NT2/D1 (cell line): ENCODE results near the gene NIPAL3.
"Not testable (repeated sequence)": the region's sequence is repeated elsewhere in the genome, so short reads cannot be mapped to it uniquely, and the experiment has no call there.

Source experiments
- DNase-seq: peaks from one replicate; pipeline ENCODE4 v3.0.0-alpha.2; 2011; ENCODE audit warnings: low read depth, low spot score
- H3K27me3 ChIP-seq: 2 replicates; pipeline ENCODE4 v1.6.0; 2011; ENCODE audit warnings: mild to moderate bottlenecking; ENCODE audit not compliant: insufficient read length, insufficient read depth
- H3K36me3 ChIP-seq: 2 replicates; pipeline ENCODE4 v1.6.1; 2011; ENCODE audit warnings: mild to moderate bottlenecking, low read length, mixed read lengths; ENCODE audit not compliant: insufficient read depth, insufficient read length
- H3K4me1 ChIP-seq: 2 replicates; pipeline ENCODE4 v1.5.1; 2011; ENCODE audit not compliant: insufficient read depth, insufficient read length
- H3K4me3 ChIP-seq: 2 replicates; pipeline ENCODE4 v1.5.1; 2011; ENCODE audit warnings: low read depth; ENCODE audit not compliant: insufficient read length
- H3K9ac ChIP-seq: 2 replicates; pipeline ENCODE4 v1.6.0; 2011; ENCODE audit warnings: low read depth; ENCODE audit not compliant: insufficient read length
- H3K9me3 ChIP-seq: 2 replicates; pipeline ENCODE4 v1.5.1; 2011; ENCODE audit warnings: mild to moderate bottlenecking, low read length; ENCODE audit not compliant: insufficient read depth
- SUZ12 ChIP-seq: IDR thresholded peaks from 2 replicates; pipeline ENCODE4 v1.6.1; 2011; ENCODE audit not compliant: insufficient read length, insufficient read depth; ENCODE audit errors: extremely low read depth
- YY1 ChIP-seq: IDR thresholded peaks from 2 replicates; pipeline ENCODE4 v1.6.1; 2011; ENCODE audit not compliant: insufficient read length, insufficient read depth
- ZNF274 ChIP-seq: IDR thresholded peaks from 2 replicates; pipeline ENCODE4 v1.6.1; 2011; ENCODE audit warnings: mild to moderate bottlenecking, low read depth, low read length

NIPAL3 gene

DNA sequence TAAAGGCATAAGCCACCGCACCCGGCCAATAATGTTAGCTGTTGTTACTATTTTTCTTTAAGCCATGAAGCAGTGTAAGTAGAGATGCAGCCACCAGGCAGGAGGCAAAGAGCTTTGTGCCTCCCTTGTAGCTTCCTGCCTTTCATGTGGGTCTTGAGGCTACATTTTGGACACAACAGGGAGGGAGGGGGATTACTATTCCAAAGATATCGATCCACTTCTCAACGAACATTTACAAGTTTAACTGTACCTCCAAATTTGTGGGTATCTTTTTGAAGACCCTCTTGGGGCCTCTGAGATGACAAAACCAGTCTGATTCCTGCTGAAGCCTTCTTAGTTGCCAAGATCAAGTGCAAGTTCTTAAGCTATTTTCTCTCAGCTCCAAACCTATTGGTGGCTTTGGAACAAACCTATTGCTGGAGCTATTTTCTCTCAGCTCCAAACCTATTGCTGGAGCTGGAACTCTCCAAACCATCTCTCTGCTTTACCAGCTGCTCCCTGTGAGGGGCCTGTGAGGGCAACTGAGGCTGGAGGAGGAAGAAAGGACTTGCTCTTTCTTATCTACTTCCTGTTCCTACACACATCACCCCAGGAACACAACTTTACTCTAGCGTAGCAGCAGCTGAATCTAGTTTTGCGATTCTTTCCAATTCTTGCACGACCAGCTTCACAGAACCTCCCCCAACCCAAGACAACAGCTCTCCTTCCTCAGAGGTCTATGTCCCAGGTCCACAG, 70.9 kb downstream of the NIPAL3 start:
- no peak overlapping the region for H3K4me3 ChIP-seq
- H3K36me3 ChIP-seq, result no peaks in the 10 kb centered on the region
- DNase-seq, result no peak
- TF ChIP-seq YY1 (no peak), SUZ12 (no peak), ZNF274 (no peak)
- no peaks in the 10 kb centered on the region for H3K4me1 ChIP-seq
- no peaks in the 10 kb centered on the region for H3K27me3 ChIP-seq
- no peak overlapping the region for H3K9ac ChIP-seq
- H3K9me3 ChIP-seq, result peaks cover 30% of the 10 kb centered on the region

DNA sequence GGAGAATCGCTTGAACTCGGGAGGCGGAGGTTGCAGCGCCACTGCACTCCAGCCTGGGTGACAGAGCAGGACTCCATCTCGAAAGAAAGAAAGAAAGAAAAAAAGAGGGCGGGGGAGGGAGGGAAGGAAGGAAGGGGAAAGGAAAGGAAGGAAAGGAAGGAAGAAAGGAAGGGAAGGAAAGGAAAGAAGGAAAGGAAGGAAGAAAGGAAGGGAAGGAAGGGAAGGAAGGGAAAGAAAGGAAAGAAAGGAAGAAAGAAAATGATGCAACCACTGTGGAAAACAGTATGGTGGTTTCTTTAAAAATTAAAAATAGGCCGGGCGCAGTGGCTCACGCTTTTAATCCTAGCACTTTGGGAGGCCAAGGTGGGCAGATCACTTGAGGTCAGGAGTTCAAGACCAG, 71.9 kb downstream of the NIPAL3 start:
- no peak for DNase-seq
- Histone ChIP-seq H3K4me1 (no peaks in the 10 kb centered on the region), H3K4me3 (no peak overlapping the region), H3K27me3 (no peaks in the 10 kb centered on the region), H3K9ac (no peak overlapping the region), H3K36me3 (no peaks in the 10 kb centered on the region), H3K9me3 (peaks cover 30% of the 10 kb centered on the region)
- TF ChIP-seq YY1, result no peak
- TF ChIP-seq ZNF274, result no peak
- no peak for TF ChIP-seq SUZ12

DNA sequence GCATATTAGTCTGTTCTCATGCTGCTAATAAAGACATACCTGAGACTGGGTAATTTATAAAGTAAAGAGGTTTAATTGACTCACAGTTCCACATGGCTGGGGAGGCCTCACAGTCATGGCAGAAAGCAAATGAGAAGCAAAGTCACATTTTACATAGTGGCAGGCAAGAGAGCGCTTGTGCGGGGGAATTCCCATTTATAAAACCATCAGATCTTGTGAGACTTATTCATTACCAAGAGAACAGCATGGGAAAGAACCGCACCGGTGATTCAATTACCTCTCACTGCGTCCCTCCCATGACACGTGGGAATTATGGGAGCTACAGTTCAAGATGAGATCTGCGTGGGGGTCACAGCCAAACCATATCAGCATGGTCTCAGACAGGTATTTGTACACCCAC, 72.6 kb downstream of the NIPAL3 start:
- H3K9ac ChIP-seq, DNase-seq, H3K4me1 ChIP-seq, H3K36me3 ChIP-seq, H3K4me3 ChIP-seq, H3K27me3 ChIP-seq: not testable (repeated sequence)
- H3K9me3 ChIP-seq, result peaks cover 30% of the 10 kb centered on the region

DNA sequence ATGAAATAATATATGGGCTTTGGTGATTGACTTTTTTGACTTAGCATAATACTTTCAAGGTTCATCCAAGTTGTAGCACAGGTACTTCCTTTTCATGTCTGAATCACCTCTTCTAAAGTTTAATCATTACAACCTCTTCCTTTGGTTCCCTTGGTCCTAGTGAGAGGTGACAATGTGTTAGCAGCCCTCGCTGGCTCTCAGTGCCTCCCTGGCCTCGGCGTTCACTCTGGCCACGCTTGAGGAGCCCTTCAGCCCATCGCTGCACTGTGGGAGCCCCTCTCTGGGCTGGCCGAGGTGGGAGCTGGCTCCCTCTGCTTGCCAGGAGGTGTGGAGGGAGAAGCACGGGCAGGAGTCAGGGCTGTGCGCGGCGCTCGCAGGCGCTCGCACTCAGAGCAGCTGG, 74.1 kb downstream of the NIPAL3 start:
- H3K4me3 ChIP-seq, result no peak overlapping the region
- DNase-seq, result no peak
- no peaks in the 10 kb centered on the region for H3K4me1 ChIP-seq
- no peak for TF ChIP-seq ZNF274
- no peak for TF ChIP-seq YY1
- no peak for TF ChIP-seq SUZ12
- H3K9ac ChIP-seq, result no peak overlapping the region
- no peaks in the 10 kb centered on the region for H3K36me3 ChIP-seq
- H3K9me3 ChIP-seq, result peaks cover 30% of the 10 kb centered on the region
- H3K27me3 ChIP-seq, result no peaks in the 10 kb centered on the region

DNA sequence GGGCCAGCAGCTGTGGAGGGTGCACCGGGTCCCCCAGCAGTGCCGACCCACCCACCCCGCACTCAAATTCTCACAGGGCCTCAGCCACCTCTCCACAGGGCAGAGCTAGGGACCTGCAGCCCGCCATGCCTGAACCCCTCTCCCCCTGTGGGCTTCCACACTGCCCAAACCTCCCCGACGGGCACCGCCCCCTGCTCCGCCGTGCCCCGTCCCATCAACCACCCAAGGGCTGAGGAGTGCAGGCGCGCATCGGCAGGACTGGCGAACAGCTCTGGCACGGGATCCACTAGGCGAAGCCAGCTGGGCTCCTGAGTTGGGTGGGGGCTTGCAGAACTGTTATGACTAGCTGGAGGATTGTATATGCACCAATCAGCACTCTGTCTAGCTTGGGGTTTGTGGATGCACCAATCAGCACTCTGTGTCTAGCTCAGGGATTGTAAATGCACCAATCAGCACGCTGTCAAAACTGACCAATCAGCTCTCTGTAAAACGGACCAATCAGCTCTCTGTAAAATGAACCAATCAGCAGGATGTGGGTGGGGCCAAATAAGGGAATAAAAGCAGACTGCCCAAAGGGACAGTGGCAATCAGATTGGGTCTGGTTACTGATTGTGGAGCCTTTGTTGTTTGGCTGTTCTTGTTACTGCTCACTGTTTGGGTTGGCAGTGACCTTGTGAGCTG, 74.6 kb downstream of the NIPAL3 start:
- Histone ChIP-seq H3K9me3 (peaks cover 30% of the 10 kb centered on the region), H3K9ac (no peak overlapping the region), H3K36me3 (no peaks in the 10 kb centered on the region), H3K4me1 (no peaks in the 10 kb centered on the region), H3K27me3 (no peaks in the 10 kb centered on the region), H3K4me3 (no peak overlapping the region)
- TF ChIP-seq ZNF274 (no peak), SUZ12 (no peak), YY1 (no peak)
- no peak for DNase-seq

DNA sequence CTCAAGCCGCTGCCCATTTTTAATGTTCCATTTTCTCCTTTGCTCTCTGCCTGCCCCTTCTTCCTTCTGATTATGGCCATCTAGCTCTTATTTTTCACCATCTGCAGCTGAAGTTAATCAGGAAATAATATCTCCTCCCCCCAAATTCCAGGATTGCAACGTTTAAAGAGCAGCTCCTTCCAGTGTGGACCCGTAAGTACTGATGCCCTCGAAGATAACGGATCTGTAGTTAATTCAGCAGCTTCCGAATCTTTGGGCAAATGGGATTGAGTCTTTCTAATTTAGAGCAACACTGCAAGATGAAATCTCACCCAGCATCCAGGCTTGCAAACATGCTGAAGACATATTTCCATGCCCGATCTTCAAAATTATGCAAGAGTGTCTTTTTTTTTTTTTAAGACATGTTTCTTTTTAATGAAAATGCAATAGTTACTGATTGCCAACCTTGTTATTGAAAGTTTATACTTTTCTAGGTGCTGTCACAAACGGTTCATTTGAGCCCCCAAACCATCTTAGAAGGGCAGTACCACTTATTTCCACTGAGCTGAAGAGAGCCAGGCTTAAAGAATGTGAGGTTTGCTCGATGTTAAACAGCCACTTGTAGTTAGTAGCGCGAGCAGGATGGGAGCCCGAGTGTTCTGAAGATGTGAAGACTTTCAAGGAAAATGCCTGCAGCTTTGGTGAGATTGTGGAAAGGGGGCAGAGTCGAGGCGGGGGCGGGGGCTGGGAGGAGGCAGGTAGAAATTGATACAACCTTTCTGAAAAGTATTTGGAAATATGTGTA, 76.2 kb downstream of the NIPAL3 start:
- Histone ChIP-seq H3K9ac (no peak overlapping the region), H3K4me1 (no peaks in the 10 kb centered on the region), H3K27me3 (no peaks in the 10 kb centered on the region), H3K9me3 (peaks cover 30% of the 10 kb centered on the region), H3K4me3 (no peak overlapping the region), H3K36me3 (no peaks in the 10 kb centered on the region)
- no peak for DNase-seq
- no peak for TF ChIP-seq YY1
- no peak for TF ChIP-seq ZNF274
- no peak for TF ChIP-seq SUZ12

DNA sequence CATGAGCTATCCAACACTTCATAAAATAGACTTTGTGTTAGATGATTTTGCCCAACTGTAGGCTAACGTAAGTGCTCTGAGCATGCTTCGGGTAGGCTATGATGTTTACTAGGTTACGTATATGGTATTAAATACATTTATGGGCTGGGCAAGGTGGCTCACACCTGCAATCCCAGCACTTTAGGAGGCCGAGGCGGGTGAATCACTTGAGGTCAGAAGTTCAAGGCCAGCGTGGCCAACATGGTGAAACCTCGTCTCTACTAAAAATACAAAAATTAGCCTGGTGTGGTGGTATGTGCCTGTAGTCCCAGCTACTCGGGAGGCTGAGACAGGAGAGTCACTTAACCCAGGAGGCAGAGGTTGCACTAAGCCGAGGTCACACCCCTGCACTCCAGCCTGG, 77.3 kb downstream of the NIPAL3 start:
- H3K4me3 ChIP-seq, result not testable (repeated sequence)

DNA sequence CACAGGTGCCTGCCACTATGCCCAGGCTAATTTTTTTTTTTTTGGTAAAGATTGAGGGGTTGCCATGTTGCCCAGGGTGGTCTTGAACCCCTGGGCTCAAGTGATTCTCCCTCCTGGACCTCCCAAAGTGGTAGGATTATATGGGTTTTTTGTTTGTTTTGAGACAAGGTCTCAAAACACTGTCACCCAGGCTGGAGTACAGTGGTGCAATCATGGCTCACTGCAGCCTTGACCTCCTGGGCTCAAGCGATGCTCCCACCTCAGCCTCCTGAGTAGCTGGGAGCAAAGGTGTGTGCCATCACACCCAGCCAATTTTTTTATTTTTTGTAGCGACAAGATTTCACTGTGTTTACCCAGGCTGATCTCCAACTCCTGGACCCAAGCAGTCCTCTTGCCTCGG, 78.2 kb downstream of the NIPAL3 start:
- no peaks in the 10 kb centered on the region for H3K27me3 ChIP-seq
- H3K36me3 ChIP-seq, result no peaks in the 10 kb centered on the region
- no peak for TF ChIP-seq SUZ12
- no peak for TF ChIP-seq ZNF274
- TF ChIP-seq YY1, result no peak
- no peak overlapping the region for H3K9ac ChIP-seq
- no peak for DNase-seq
- no peaks in the 10 kb centered on the region for H3K4me1 ChIP-seq
- H3K9me3 ChIP-seq, result peaks cover 23% of the 10 kb centered on the region
- H3K4me3 ChIP-seq, result no peak overlapping the region

More for the DNA sequence above, 77.3 kb downstream of the NIPAL3 start:
- not testable (repeated sequence) for H3K27me3 ChIP-seq, DNase-seq, H3K4me1 ChIP-seq, H3K36me3 ChIP-seq, H3K9ac ChIP-seq
- H3K9me3 ChIP-seq, result peaks cover 30% of the 10 kb centered on the region
